Spleen (tissue), 11 donors: Measurements from ENCODE around the gene COCH. TPM values are rescaled to one million over a fixed set of nuclear protein-coding genes. Genes with fewer than 3 reads are reported as not detected.

Experiments
- DNase-seq: peaks from one replicate; pipeline ENCODE4 v3.0.0-alpha.2; 2020
- H3K27ac ChIP-seq, 8 donors: fragments of 200-600 bp; sonication (generic) in 7 of 8; 1 replicate in 4 of 8; 2 replicates in 4 of 8; pipeline versions ENCODE4 v1.5.0 to v1.8.0; 2016 to 2021; ENCODE audit warnings: inconsistent platforms in 4 of 8, mild to moderate bottlenecking in 4 of 8, moderate library complexity in 1 of 8
- H3K27me3 ChIP-seq, 7 donors: fragments of 200-600 bp; sonication (generic) in 6 of 7; replicated peaks in 1 of 7; 1 replicate in 4 of 7; 2 replicates in 3 of 7; pipeline versions ENCODE4 v1.5.0 to v1.8.0; 2016 to 2021; ENCODE audit warnings: inconsistent platforms in 3 of 7, mild to moderate bottlenecking in 1 of 7
- H3K36me3 ChIP-seq, 6 donors: fragments of 200-600 bp; sonication (generic) in 5 of 6; 1 replicate in 4 of 6; 2 replicates in 2 of 6; pipeline versions ENCODE4 v1.5.0 to v1.8.0; 2016 to 2021; ENCODE audit warnings: inconsistent platforms in 2 of 6
- H3K4me1 ChIP-seq, 6 donors: fragments of 200-600 bp; sonication (generic) in 5 of 6; 1 replicate in 3 of 6; 2 replicates in 3 of 6; pipeline versions ENCODE4 v1.5.0 to v1.8.0; 2016 to 2021; ENCODE audit warnings: inconsistent platforms in 3 of 6
- H3K4me3 ChIP-seq, 8 donors: fragments of 200-600 bp; sonication (generic) in 7 of 8; 1 replicate in 4 of 8; 2 replicates in 4 of 8; pipeline versions ENCODE4 v1.5.0 to v1.8.0; 2016 to 2021; ENCODE audit warnings: inconsistent platforms in 4 of 8, mild to moderate bottlenecking in 4 of 8, moderate library complexity in 2 of 8
- H3K9me3 ChIP-seq, 8 donors: fragments of 200-600 bp; sonication (generic) in 7 of 8; 1 replicate in 4 of 8; 2 replicates in 4 of 8; pipeline versions ENCODE4 v1.5.0 to v1.8.0; 2016 to 2021; ENCODE audit warnings: inconsistent platforms in 4 of 8
- POLR2A ChIP-seq, 3 donors: fragments of 450-650 bp; IDR thresholded peaks; one replicate each; pipeline ENCODE4 v1.5.1; 2017; ENCODE audit warnings: antibody characterized with exemption in 3 of 3, mild to moderate bottlenecking in 1 of 3
- POLR2AphosphoS5 ChIP-seq, 3 donors: sonication (generic); formaldehyde crosslinking; IDR thresholded peaks; one replicate each; pipeline ENCODE4 v1.5.1; 2017; ENCODE audit warnings: antibody characterized with exemption in 3 of 3
- WGBS, 5 donors: extraction: QIAGEN DNeasy Blood & Tissue Kit in 3 of 5; methylation state at CpG; one replicate each; pipeline versions ENCODE4 v1.1.5 to v1.1.7; 2013 to 2018; 5-methylcytosine and 5-hydroxymethylcytosine counted together
- intact Hi-C: fragments of 100-400 bp; cut with DNase I; formaldehyde crosslinking; loops from one replicate; pipeline ENCODE4 v1.15.0; 2023; ENCODE audit warnings: low total_unique reads
- polyA plus RNA-seq, 3 donors: library from polyadenylated mRNA; stranded (reverse); fragments of 200-250 nt; gene quantifications; one replicate each; pipeline ENCODE4 v1.2.1, GENCODE V29; 2013
- total RNA-seq, 7 donors: library from RNA; depleted of rRNA in 3 of 7; stranded (reverse); fragments of >200 nt in 3 of 7; fragmentation: NEBNext Ultra II Directional in 4 of 7; extraction: Animal tissue kit (Norgen Biotek cat#: 25700) in 4 of 7; gene quantifications; one replicate each; pipeline versions ENCODE4 v1.1.0 to v1.2.1, GENCODE V29; 2016 to 2021
- TF ChIP-seq, protein P1 (sequence below), 11 experiments: fragments of 200-600 bp in 7 of 11; fragments of 450-650 bp in 4 of 11; sonication (generic) in 4 of 11; IDR thresholded peaks in 8 of 11; conservative IDR thresholded peaks in 3 of 11; 1 replicate in 7 of 11; 2 replicates in 4 of 11; pipeline versions ENCODE4 v1.4.0 to v1.8.0; 2016 to 2021; ENCODE audit warnings: antibody characterized with exemption in 11 of 11, inconsistent platforms in 4 of 11, mild to moderate bottlenecking in 1 of 11
- donor health status: healthy with polysubstance abuse.
- donor health status: DM: no; HTN: no; CAD: no; lungs with moderate emphysema.
- donor health status: DM: no; HTN: no; CAD: no.
- donor health status: Bipolar disorder and iron deficiency.
- donor health status: healthy.
- donor health status: DM: no; HTN: no; CAD: no.
- donor health status: DM: yes; HTN: yes; CAD: no.

Gene COCH
- total and polyA plus RNA-seq, 10 donors: 1.0 to 7.0 (median 2.2) TPM

DNA sequence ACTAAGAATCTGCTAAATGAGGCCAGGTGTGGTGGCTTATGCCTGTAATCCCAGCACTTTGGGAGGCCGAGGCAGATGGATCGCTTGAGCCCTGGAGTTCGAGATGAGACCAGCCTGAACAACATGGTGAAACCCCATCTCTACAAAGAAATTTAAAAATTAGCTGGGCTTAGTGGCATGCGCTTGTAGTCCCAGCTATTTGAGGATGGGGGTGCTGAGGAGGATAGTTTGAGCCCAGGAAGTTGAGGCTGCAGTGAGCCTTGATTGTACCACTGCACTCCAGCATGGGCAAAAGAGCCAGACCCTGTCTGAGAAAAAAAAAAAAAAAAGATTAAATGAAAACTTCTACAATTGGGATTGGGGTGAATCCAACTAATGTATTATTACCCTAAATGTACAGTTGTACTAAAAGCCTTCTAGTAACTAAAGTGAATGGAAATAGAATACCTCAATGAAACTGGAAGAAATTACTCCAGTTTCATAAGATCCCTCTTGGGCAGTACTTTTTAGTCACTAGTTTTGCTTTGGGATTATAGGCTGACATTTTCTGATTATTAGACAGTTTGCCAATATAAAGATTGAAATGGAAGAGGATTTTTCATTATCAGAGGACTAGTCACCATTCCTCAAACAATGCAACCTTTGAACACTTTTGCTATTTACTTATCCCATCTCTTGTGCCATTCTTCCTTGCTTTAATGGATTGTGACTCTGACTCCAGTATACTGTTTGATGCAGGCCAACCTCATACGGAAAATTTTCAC, 14.3 kb downstream of the COCH start:
- no peak overlapping the region for H3K27ac ChIP-seq
- no peaks in the 10 kb centered on the region for H3K4me1 ChIP-seq
- no peak for DNase-seq
- intact Hi-C loops: no loop called here
- no peaks in the 10 kb centered on the region for H3K27me3 ChIP-seq
- TF ChIP-seq POLR2AphosphoS5 (IDR thresholded peaks at IDR 0.05): no peak
- TF ChIP-seq, protein P1, sequence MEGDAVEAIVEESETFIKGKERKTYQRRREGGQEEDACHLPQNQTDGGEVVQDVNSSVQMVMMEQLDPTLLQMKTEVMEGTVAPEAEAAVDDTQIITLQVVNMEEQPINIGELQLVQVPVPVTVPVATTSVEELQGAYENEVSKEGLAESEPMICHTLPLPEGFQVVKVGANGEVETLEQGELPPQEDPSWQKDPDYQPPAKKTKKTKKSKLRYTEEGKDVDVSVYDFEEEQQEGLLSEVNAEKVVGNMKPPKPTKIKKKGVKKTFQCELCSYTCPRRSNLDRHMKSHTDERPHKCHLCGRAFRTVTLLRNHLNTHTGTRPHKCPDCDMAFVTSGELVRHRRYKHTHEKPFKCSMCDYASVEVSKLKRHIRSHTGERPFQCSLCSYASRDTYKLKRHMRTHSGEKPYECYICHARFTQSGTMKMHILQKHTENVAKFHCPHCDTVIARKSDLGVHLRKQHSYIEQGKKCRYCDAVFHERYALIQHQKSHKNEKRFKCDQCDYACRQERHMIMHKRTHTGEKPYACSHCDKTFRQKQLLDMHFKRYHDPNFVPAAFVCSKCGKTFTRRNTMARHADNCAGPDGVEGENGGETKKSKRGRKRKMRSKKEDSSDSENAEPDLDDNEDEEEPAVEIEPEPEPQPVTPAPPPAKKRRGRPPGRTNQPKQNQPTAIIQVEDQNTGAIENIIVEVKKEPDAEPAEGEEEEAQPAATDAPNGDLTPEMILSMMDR (IDR thresholded peaks at IDR 0.05 in 8 of 11, conservative IDR thresholded peaks at IDR 0.05 in 3 of 11): no peak
- TF ChIP-seq POLR2A (IDR thresholded peaks at IDR 0.05): no peak
- WGBS, 5 donors: 96 to 99% (median 98%) methylated on average over 5 of the region's 5 CpGs
- no peaks in the 10 kb centered on the region for H3K9me3 ChIP-seq
- peaks cover 0 to 13% (median 0%) of the 10 kb centered on the region in 6 donors for H3K36me3 ChIP-seq
- H3K4me3 ChIP-seq: no peak overlapping the region

DNA sequence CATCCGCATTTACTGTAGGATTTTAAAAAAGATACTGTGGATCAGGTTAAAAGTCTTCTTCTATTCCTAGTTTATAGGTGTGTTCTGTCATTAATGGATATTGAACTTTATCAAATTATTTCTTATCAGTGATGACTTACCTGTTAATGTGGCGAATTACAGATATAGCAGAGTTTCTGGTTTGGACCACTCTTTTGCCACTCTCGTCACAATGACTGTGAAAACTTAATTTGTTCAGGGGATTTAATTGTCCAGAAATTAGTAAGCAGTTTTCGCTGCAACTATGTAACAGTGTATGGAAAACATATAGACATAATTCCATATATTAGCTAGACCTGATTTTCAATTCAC, 14.9 kb downstream of the COCH start:
- H3K4me3 ChIP-seq: no peak overlapping the region
- no peaks in the 10 kb centered on the region for H3K9me3 ChIP-seq
- peaks cover 0 to 17% (median 1%) of the 10 kb centered on the region in 6 donors for H3K36me3 ChIP-seq
- H3K27me3 ChIP-seq: no peaks in the 10 kb centered on the region
- no peak overlapping the region for H3K27ac ChIP-seq
- H3K4me1 ChIP-seq: no peaks in the 10 kb centered on the region
- TF ChIP-seq, protein P1 (IDR thresholded peaks at IDR 0.05 in 8 of 11, conservative IDR thresholded peaks at IDR 0.05 in 3 of 11): no peak
- TF ChIP-seq POLR2A (IDR thresholded peaks at IDR 0.05): no peak
- TF ChIP-seq POLR2AphosphoS5 (IDR thresholded peaks at IDR 0.05): no peak
- WGBS, 5 donors: 71 to 88% (median 71%) methylated on average over 4 of the region's 4 CpGs
- no peak for DNase-seq
- intact Hi-C loops: no loop called here

DNA sequence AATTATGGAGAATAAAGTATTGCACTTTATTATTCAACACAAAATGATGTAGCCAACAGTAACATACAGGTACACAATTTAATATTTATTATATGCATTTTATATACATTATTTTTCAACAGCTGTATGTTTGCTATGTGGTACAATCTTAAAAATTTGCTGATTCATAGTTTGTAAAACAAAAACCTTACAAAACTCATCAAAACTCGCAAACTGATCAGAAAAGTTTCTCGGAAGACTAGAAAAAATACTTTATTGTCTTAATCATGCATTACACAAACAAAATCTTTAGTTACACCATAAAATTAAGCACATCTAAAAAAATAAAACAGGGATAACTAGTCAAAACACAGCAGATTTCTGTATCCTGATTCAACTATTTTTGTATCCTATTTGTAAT, 19.5 kb downstream of the COCH start:
- peaks cover 0 to 3% (median 0%) of the 10 kb centered on the region in 6 donors for H3K4me1 ChIP-seq
- H3K27ac ChIP-seq: no peak overlapping the region
- H3K4me3 ChIP-seq: no peak overlapping the region
- intact Hi-C loops: no loop called here
- no peaks in the 10 kb centered on the region for H3K27me3 ChIP-seq
- H3K36me3 ChIP-seq: peaks cover 3 to 63% (median 13%) of the 10 kb centered on the region in 6 donors
- no peak for DNase-seq
- TF ChIP-seq, protein P1 (IDR thresholded peaks at IDR 0.05 in 8 of 11, conservative IDR thresholded peaks at IDR 0.05 in 3 of 11): no peak
- TF ChIP-seq POLR2AphosphoS5 (IDR thresholded peaks at IDR 0.05) (no peak), POLR2A (IDR thresholded peaks at IDR 0.05) (no peak)
- WGBS, 5 donors: 92 to 99% (median 94%) methylated on average over 2 of the region's 2 CpGs
- no peaks in the 10 kb centered on the region for H3K9me3 ChIP-seq

- no peak for DNase-seq
- no peak overlapping the region for H3K27ac ChIP-seq
- no peaks in the 10 kb centered on the region for H3K27me3 ChIP-seq
- no peaks in the 10 kb centered on the region for H3K9me3 ChIP-seq
- H3K36me3 ChIP-seq: peaks cover 3 to 72% (median 16%) of the 10 kb centered on the region in 6 donors
- intact Hi-C loops: no loop called here
- H3K4me1 ChIP-seq: peaks cover 0 to 3% (median 0%) of the 10 kb centered on the region in 6 donors
- H3K4me3 ChIP-seq: no peak overlapping the region
- TF ChIP-seq POLR2AphosphoS5 (IDR thresholded peaks at IDR 0.05) (no peak), POLR2A (IDR thresholded peaks at IDR 0.05) (no peak)
- TF ChIP-seq, protein P1 (IDR thresholded peaks at IDR 0.05 in 8 of 11, conservative IDR thresholded peaks at IDR 0.05 in 3 of 11): no peak
- 86 to 97% (median 96%) methylated on average over 4 of the region's 4 CpGs for WGBS, 5 donors
These were observed 20.7 kb downstream of the COCH start for GRCh38 chr14:30894923-30895515.
